ENCODE measurements around the gene PXMP2. TPM values are rescaled to one million over a fixed set of nuclear protein-coding genes. Genes with fewer than 3 reads are reported as not detected.

The PXMP2 gene
- total RNA-seq, 1 donor from 2014 or later, result 18.8 TPM

GRCh38 chr12:132641811-132642650 lies 45.4 kb upstream of the PXMP2 start:
- peaks cover 47 to 75% of the 10 kb centered on the region in 2 donors for H3K36me3 ChIP-seq
- intact Hi-C loops (cut with DNase I), result no loop called here
- no peaks in the 10 kb centered on the region for H3K4me1 ChIP-seq
- H3K9me3 ChIP-seq, result no peaks in the 10 kb centered on the region
- no peak for DNase-seq (ENCODE audit: low spot score in 2 of 2)
- no peaks in the 10 kb centered on the region for H3K27me3 ChIP-seq
- no peak for TF ChIP-seq CTCF (IDR thresholded peaks at IDR 0.05)
- no peak overlapping the region for H3K27ac ChIP-seq
- no peak overlapping the region for H3K4me3 ChIP-seq

GRCh38 chr12:132642846-132643835 lies 44.2 kb upstream of the PXMP2 start:
- H3K27ac ChIP-seq, result no peak overlapping the region
- H3K9me3 ChIP-seq, result no peaks in the 10 kb centered on the region
- H3K36me3 ChIP-seq, result peaks cover 42 to 75% of the 10 kb centered on the region in 2 donors
- TF ChIP-seq CTCF (IDR thresholded peaks at IDR 0.05), result no peak
- intact Hi-C loops (cut with DNase I), result no loop called here
- no peak for DNase-seq (ENCODE audit: low spot score in 2 of 2)
- H3K27me3 ChIP-seq, result no peaks in the 10 kb centered on the region
- H3K4me1 ChIP-seq, result no peaks in the 10 kb centered on the region
- H3K4me3 ChIP-seq, result no peak overlapping the region

GRCh38 chr12:132646850-132647249 lies 40.5 kb upstream of the PXMP2 start:
- no peak for TF ChIP-seq CTCF (IDR thresholded peaks at IDR 0.05)
- H3K9me3 ChIP-seq, result no peaks in the 10 kb centered on the region
- no peak for DNase-seq (ENCODE audit: low spot score in 2 of 2)
- H3K4me3 ChIP-seq, result no peak overlapping the region
- no peaks in the 10 kb centered on the region for H3K27me3 ChIP-seq
- H3K27ac ChIP-seq, result no peak overlapping the region
- H3K4me1 ChIP-seq, result no peaks in the 10 kb centered on the region
- intact Hi-C loops (cut with DNase I), result no loop called here
- H3K36me3 ChIP-seq, result peaks cover 50 to 77% of the 10 kb centered on the region in 2 donors

- no peaks in the 10 kb centered on the region for H3K9me3 ChIP-seq
- no peak overlapping the region for H3K4me3 ChIP-seq
- intact Hi-C loops (cut with DNase I), result no loop called here
- no peak for TF ChIP-seq CTCF (IDR thresholded peaks at IDR 0.05)
- H3K4me1 ChIP-seq, result no peaks in the 10 kb centered on the region
- no peak overlapping the region for H3K27ac ChIP-seq
- no peaks in the 10 kb centered on the region for H3K27me3 ChIP-seq
- peaks cover 44 to 73% of the 10 kb centered on the region in 2 donors for H3K36me3 ChIP-seq
- DNase-seq (ENCODE audit: low spot score in 2 of 2), result no peak
Measured at GRCh38 chr12:132647858-132648257, 39.5 kb upstream of the PXMP2 start.

GRCh38 chr12:132648616-132649225 lies 38.7 kb upstream of the PXMP2 start:
- no peaks in the 10 kb centered on the region for H3K9me3 ChIP-seq
- intact Hi-C loops (cut with DNase I), result no loop called here
- TF ChIP-seq CTCF (IDR thresholded peaks at IDR 0.05), result no peak
- DNase-seq (ENCODE audit: low spot score in 2 of 2), result no peak
- H3K4me1 ChIP-seq, result no peaks in the 10 kb centered on the region
- H3K27me3 ChIP-seq, result no peaks in the 10 kb centered on the region
- H3K4me3 ChIP-seq, result no peak overlapping the region
- peaks cover 37 to 66% of the 10 kb centered on the region in 2 donors for H3K36me3 ChIP-seq
- no peak overlapping the region for H3K27ac ChIP-seq
